Osteoblast (primary cell): ENCODE results near the gene SPIRE1. TPM values are rescaled to one million over a fixed set of nuclear protein-coding genes. Genes with fewer than 3 reads are reported as not detected.
"Not testable (repeated sequence)": the region's sequence is repeated elsewhere in the genome, so short reads cannot be mapped to it uniquely, and the experiment has no call there.

Experiments used
- DNase-seq: peaks from one replicate; pipeline ENCODE4 v3.0.0; 2011; ENCODE audit warnings: low spot score, mixed read lengths; ENCODE audit not compliant: insufficient read length; ENCODE audit errors: missing footprints
- H2AFZ ChIP-seq: 2 replicates; pipeline ENCODE4 v1.6.0; 2011; ENCODE audit warnings: mild to moderate bottlenecking, low read length
- H3K27ac ChIP-seq: 2 replicates; pipeline ENCODE4 v1.5.1; 2011; ENCODE audit warnings: mild to moderate bottlenecking, low read depth, low read length, moderate library complexity
- H3K27me3 ChIP-seq: 2 replicates; pipeline ENCODE4 v1.6.0; 2012; ENCODE audit warnings: mild to moderate bottlenecking, control low read depth, inconsistent platforms, low read length, moderate library complexity; ENCODE audit not compliant: insufficient read depth
- H3K36me3 ChIP-seq: 2 replicates; pipeline ENCODE4 v1.5.1; 2011; ENCODE audit warnings: mild to moderate bottlenecking, low read length, control low read depth, moderate library complexity; ENCODE audit not compliant: insufficient read depth
- H3K4me1 ChIP-seq: 2 replicates; pipeline ENCODE4 v1.5.1; 2011; ENCODE audit warnings: mild to moderate bottlenecking, low read length, control low read depth, moderate library complexity; ENCODE audit not compliant: insufficient read depth
- H3K4me2 ChIP-seq: 2 replicates; pipeline ENCODE4 v1.6.0; 2011; ENCODE audit warnings: mild to moderate bottlenecking, low read length; ENCODE audit not compliant: insufficient read depth
- H3K4me3 ChIP-seq: fragments of 200-600 bp; sonication (generic); 3 replicates; pipeline ENCODE4 v1.5.1; 2012; ENCODE audit warnings: mild to moderate bottlenecking, low read length, inconsistent platforms; ENCODE audit not compliant: insufficient read depth
- H3K79me2 ChIP-seq: 2 replicates; pipeline ENCODE4 v1.6.0; 2012; ENCODE audit warnings: mild to moderate bottlenecking, low read length, control low read depth, inconsistent platforms; ENCODE audit not compliant: insufficient read depth
- H3K9me3 ChIP-seq: 2 replicates; pipeline ENCODE4 v1.5.1; 2011; ENCODE audit warnings: low read depth, low read length, control low read depth
- H4K20me1 ChIP-seq: 2 replicates; pipeline ENCODE4 v1.6.0; 2012; ENCODE audit warnings: mild to moderate bottlenecking, low read length, control low read depth; ENCODE audit not compliant: insufficient read depth
- CTCF ChIP-seq: IDR thresholded peaks from 2 replicates; pipeline ENCODE4 v1.5.1; 2011; ENCODE audit warnings: mild to moderate bottlenecking, low read depth, low read length, moderate library complexity; ENCODE audit errors: extremely low read depth
- total RNA-seq: library from RNA; depleted of rRNA; stranded (reverse); fragments of >200 nt; gene quantifications from 2 replicates; pipeline ENCODE4 v1.2.3, GENCODE V29; 2012

The SPIRE1 gene
- total RNA-seq, 1 donor = 64.4 TPM

- Histone ChIP-seq H3K4me3 (no peak overlapping the region), H3K4me1 (no peaks in the 10 kb centered on the region), H3K4me2 (no peak overlapping the region), H3K79me2 (peaks cover 22% of the 10 kb centered on the region), H2AFZ (no peak overlapping the region), H3K36me3 (peaks cover 37% of the 10 kb centered on the region), H4K20me1 (no peaks in the 10 kb centered on the region), H3K27ac (no peak overlapping the region), H3K9me3 (no peaks in the 10 kb centered on the region), H3K27me3 (no peaks in the 10 kb centered on the region)
- TF ChIP-seq CTCF = no peak
- DNase-seq = no peak
These were observed 165.0 kb downstream of the SPIRE1 start for GRCh38 chr18:12492907-12493306.

- Histone ChIP-seq H2AFZ (no peak overlapping the region), H3K4me1 (no peaks in the 10 kb centered on the region), H3K27ac (no peak overlapping the region), H3K36me3 (peaks cover 37% of the 10 kb centered on the region), H3K27me3 (no peaks in the 10 kb centered on the region), H3K4me2 (no peak overlapping the region), H3K4me3 (no peak overlapping the region), H4K20me1 (no peaks in the 10 kb centered on the region), H3K79me2 (peaks cover 22% of the 10 kb centered on the region), H3K9me3 (no peaks in the 10 kb centered on the region)
- no peak for DNase-seq
- TF ChIP-seq CTCF = no peak
These were observed 166.1 kb downstream of the SPIRE1 start for GRCh38 chr18:12491611-12492435.

- no peak for DNase-seq
- no peaks in the 10 kb centered on the region for H3K9me3 ChIP-seq
- no peaks in the 10 kb centered on the region for H3K36me3 ChIP-seq
- H3K79me2 ChIP-seq = peaks cover 11% of the 10 kb centered on the region
- no peak overlapping the region for H3K27ac ChIP-seq
- H3K4me3 ChIP-seq = no peak overlapping the region
- no peaks in the 10 kb centered on the region for H3K27me3 ChIP-seq
- H3K4me2 ChIP-seq = no peak overlapping the region
- TF ChIP-seq CTCF = no peak
- H4K20me1 ChIP-seq = no peaks in the 10 kb centered on the region
- H2AFZ ChIP-seq = no peak overlapping the region
- H3K4me1 ChIP-seq = no peaks in the 10 kb centered on the region
These were observed 172.3 kb downstream of the SPIRE1 start for GRCh38 chr18:12485479-12486105.

GRCh38 chr18:12481915-12482314 lies 176.0 kb downstream of the SPIRE1 start:
- not testable (repeated sequence) for H2AFZ ChIP-seq, H4K20me1 ChIP-seq, H3K27me3 ChIP-seq, H3K27ac ChIP-seq, DNase-seq, H3K79me2 ChIP-seq, H3K4me1 ChIP-seq, H3K4me2 ChIP-seq, H3K9me3 ChIP-seq, H3K4me3 ChIP-seq
- peaks cover 17% of the 10 kb centered on the region for H3K36me3 ChIP-seq
